NOMO-1 (cell line): Measurements from ENCODE around the gene GATA3.

Experiments
- DNase-seq, 2 experiments: peaks; one replicate each; lab custom pipeline; 2025; ENCODE audit not compliant: unreplicated experiment in 2 of 2; lab: John Stamatoyannopoulos, UW

Gene GATA3

DNA sequence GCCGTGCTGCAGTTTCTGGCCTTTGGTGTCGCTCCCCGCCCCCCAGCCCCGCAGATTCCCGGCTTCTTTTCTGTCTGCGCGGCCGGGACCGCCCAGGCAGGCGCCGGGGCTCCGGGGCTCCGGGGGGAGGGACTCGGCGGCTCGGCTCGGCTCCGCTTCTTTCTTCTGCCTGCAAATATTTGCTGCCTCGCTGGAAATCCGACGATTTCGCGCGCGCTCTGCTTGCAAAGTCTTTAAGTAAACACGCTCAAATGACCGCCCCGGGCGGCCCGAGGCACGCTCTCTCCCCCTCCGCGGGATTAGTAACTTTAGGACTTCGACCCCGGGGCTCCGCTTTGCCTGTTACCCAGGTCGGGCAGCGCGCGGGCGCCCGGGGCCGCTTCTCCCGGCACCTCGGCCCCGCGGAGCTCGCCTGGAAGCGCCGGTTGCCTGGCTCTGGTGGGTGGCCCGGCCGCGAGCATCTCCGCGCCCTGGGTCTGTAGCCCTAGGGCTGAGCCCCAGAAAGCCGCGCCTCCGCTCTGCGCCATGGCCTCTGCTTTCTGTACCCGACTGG lies 3.9 kb upstream of the GATA3 start:
- DNase-seq = no peak

DNA sequence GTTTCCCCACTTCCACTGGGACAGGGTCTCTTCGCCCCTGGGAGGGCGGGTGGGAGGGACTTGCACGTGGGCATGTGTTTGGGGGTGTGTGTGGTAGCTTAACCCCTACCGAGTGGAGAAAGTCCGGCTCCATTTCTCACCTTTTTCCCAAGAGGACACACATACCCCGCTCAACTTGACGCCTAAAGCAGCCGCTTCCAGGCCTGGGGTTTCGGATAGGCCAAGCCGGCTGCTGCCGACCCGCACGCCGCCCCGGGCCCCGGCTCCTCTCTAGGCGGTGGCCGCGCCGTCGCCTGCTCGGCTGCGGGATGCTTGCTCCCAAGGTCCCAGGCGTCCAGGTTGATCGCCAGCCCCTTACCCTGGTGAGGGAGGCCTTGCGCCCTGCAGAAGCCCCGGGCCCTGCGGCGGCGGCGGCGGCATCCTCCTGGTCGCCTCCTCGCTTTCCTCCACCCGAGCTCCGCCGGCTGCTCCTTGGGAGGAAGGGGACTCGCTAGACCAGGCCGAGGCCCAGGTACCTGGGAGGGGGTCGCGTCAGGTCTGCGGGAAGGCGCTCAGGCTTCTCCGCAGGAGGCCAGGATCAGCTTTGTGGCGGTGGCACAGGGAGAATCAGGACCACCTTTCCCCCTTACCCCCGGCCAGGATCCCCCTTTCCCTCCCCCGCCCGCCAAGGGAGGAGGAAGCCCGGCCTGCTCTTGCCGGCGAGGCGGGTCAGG lies 3.2 kb upstream of the GATA3 start:
- no peak for DNase-seq

DNA sequence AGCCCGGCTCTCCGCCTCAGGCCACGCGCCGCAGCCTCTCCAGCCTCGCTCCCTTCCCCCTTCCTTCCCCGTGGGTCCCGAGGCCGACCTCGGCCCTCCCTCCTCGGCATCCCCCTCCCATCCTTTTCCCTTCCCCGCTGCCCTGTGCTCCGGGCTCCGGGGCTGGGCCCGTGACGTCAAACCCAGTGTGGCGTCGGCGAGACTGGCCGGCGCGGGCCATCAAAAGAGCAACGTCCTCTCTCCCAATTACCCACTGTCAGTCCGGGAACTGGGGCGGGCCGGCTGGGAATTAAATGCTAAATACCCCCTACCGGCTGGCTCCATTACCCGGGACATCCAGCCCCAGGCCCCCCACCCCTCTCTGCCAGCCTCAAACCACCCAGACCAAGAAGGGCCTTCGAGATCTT lies 2.6 kb upstream of the GATA3 start:
- no peak for DNase-seq

DNA sequence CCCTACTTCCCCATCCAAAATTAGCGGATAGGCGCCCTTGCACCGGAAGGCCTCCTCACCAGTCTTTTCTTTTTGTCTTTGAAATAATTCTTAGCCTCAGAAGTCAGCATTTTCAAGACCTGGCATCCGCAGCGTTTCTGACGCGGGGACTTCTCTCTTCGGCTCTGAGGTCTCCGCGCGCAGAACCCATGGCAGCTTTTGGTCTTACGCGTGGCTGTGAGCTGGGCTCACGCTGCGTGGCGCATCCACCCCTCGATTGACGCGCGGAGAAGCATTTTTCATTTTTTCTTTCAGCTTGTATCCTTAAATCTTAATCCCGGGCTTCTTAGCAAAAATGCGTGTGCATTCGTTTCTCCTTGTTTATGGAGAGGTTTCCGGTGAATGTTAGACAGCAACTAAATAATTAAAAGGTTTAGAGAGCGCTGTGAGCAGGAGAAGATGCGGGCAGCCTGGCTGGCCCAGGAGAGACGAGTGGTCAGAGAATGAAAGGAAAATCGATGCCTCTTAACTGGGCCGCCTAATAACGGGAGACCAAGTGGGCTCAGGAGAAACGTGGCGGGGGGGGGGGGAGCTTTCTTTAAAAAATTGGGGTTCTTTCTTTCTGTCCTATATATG lies 2.0 kb upstream of the GATA3 start:
- DNase-seq = no peak

DNA sequence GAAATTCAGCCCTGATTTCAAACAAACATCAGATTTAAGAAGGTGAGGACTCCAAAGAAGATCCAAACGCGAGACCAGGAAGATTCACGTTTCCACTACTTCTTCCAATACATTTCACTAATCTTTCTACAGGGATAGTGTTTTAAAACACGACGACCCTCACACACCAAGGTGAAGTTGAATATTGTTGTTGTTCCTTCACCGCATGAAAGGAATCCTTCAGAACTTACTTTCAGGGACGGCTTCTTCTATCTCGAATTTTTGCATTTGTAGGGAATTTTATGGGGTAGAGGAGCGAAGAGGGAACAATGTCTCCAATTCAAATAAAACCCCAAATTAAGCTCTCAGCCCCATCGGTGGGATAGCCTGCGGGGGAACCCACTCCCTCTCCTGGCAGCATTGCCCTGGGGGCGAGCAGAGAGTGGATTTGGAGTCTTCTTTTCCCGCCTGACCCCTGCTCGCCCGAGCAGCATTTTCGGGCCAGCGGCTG lies 1.5 kb upstream of the GATA3 start:
- no peak for DNase-seq

DNA sequence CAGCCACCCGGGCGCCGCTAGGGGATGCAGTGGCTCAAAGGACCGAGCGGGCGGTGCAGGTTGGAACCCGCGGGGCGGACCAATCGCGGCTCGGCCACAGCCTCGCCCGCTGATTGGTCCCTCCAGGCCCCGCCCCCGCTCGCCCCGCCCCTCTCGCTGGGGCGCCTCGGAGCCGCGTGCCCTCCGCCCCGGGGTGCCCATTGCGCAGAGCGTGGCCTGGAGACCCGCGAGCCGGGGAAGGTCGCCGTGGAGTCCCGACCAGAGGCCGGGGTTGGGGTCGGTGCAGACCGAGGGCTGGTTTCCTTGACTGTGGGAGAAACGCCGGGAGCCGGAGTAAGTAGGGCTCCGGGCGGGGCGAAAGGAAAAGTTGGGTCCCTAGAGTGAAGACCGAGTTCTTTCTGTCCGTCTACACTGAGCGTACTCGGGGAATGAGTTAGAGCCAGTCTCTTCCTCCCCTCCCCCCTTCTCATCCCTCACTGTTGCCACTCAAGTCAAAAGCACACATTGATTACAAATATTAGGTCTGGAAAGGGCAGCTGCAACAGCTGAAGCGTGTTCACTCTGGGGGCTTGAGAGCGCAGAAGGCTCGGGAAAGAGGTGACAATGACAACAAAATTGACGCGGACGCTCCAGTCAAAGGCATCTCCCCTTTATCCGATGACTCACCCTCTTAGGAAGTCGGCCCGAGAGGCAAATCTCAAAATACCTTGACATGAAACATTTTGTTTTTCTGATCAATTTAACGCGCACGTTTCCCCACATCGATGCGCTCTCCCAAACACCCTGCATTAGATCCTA lies 843 bp upstream of the GATA3 start:
- DNase-seq = peak; percentile 77 to 86

DNA sequence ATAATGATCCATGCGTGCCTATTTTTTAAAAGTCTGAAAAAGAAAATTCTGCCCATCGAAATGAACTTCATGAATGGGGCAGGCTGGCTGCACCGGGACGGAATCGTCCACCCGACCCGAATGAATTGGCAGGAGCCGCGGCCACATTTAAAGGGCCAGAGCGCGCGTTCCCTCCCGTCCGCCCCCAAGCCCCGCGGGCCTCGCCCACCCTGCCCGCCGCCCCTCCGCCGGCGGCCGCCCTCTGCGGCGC lies 319 bp upstream of the GATA3 start:
- DNase-seq = no peak

DNA sequence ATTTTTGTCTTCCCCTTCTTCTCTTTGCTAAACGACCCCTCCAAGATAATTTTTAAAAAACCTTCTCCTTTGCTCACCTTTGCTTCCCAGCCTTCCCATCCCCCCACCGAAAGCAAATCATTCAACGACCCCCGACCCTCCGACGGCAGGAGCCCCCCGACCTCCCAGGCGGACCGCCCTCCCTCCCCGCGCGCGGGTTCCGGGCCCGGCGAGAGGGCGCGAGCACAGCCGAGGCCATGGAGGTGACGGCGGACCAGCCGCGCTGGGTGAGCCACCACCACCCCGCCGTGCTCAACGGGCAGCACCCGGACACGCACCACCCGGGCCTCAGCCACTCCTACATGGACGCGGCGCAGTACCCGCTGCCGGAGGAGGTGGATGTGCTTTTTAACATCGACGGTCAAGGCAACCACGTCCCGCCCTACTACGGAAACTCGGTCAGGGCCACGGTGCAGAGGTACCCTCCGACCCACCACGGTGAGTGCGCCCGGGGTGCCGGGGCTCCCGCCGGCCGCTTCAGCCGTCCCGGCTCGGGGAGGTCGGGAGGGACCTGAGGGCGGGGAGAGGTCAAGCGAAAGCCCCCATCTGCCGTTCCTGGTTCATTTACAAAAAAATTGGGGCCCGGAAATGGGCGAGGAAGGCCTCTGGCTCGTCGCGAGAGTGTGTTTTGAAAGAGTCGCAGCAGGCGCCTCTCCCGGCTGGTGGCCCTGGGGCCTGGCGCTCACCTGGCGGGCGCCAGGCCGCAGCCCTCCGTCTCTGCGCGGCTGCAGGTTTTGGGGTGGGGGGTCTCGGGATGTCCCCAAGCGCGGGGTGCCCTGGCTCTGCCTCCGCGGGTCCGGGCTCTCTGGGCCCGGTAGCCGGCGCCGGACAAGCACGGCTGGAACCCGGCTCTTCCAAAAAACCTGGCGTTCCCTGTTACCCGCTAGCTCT lies 1.2 kb downstream of the GATA3 start:
- DNase-seq = no peak

DNA sequence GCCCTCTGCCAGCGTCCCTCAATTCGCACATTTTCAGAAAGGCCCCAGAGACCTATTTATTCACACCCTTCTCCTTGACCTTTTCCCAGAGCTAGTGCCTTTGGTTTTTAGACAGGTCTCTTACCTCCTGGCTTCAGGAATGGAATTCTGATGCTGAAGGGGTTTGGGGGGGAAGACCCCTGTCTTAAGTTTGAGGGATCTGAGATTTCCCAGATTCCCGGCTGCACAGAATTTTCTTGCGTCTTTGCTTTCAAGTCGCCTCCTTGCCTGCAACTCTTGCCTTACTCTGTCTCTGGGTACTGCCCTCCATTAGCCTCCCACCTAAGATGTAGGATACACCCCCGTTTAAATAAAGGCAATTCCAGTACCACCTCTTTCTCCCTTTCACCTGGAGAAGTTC lies 1.9 kb downstream of the GATA3 start:
- no peak for DNase-seq

DNA sequence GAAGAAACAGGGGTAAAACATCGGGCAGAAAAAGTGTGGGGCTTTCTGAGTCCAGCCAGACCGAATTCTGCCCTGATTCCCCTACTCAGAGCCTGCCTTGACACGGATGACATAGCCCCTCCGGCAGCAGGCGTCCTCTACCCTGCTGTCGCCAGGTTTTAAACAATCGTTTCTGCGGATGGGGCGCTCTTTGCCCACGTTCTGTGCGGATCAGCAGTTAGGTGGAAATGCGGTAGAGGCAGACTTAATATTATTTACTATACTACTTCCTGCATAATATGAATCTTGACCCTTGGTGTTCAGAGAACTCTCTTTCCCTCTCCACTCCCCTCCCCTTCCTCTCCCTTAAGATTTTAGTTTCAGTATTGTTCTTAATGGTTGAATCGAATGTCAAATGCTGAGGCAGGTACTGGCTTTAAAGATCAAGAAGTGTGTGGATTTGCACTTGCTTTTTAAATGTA lies 2.4 kb downstream of the GATA3 start:
- DNase-seq = no peak

DNA sequence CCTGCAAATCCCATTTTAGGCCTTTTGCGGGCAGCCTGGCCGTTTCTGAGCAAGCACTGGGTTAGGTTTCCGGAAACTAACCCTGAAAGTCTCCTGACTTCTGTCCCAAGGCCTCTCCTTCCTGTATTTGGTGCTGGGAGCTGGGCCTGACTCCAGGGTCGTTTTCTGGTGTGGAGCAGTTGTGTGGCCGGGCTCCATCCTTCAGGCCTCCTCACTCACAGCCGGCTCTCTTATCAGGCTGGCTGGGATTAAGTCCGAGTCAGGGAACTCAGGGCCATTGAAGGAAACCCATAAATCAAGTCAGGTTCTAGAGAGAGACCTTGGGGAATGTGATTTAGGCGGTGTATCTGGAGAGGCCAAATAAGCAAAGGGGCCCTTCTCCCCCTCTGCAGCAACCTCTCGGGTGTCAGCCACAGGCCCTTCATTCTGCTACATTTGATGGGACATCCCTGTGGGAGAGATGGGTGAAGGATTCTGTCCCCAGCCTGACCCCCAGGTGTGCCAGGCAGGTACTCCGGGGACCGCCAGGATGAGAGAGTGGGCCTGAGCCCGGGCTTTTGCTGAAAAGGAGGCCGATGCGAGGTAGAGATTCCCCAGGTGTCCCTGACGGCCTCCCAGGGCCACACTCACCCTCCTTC lies 3.3 kb downstream of the GATA3 start:
- no peak for DNase-seq

DNA sequence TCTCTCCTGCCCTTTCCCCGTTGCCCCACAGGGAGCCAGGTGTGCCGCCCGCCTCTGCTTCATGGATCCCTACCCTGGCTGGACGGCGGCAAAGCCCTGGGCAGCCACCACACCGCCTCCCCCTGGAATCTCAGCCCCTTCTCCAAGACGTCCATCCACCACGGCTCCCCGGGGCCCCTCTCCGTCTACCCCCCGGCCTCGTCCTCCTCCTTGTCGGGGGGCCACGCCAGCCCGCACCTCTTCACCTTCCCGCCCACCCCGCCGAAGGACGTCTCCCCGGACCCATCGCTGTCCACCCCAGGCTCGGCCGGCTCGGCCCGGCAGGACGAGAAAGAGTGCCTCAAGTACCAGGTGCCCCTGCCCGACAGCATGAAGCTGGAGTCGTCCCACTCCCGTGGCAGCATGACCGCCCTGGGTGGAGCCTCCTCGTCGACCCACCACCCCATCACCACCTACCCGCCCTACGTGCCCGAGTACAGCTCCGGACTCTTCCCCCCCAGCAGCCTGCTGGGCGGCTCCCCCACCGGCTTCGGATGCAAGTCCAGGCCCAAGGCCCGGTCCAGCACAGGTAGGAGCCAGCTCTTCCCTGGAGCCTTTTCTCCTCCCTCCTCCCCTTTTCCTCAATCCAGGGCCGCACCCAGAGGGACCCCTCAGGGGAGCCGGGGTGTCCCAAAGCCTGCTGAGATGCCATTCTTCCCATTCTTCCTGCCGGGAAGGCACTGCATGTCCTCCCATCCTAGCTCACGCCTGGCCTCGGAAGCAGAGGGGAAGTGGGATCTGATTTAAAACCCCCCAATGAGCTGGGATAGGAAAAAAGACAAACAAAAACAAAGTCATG lies 4.0 kb downstream of the GATA3 start:
- DNase-seq = no peak

DNA sequence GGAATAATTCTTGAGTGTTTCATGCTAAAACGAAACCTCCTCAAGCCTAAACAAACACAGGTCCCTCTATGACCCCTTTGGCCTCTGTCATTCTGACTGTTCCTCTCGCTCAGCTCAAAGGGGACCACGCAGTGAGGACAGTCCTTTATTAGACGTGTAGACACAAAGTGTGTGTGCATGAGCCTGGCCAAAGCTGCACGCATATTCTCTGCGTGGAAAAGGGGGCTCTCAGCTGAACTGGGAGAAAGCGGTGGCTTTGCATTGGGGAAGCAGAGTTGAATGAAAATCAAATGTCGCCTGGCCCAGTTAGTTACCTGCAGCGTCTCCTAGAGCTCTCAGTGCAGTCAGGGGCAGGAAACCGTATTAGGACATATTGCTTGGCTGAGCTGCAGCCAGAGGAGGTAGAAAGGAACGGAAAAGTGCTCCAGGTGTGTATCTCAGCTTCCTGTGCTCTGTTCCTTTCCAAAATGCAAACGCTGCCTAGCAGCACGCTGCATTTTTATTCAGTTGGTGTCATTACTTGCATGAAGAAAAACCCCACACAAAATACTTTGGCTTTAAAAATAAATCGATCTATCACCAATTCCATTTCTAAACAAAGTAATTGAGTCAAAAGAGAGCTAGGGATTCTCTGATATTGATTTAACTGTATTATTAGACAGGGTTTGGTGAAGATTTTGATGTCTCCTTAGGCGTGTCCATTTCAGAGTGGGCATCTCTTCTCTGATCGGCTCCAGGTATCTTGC lies 4.9 kb downstream of the GATA3 start:
- no peak for DNase-seq

DNA sequence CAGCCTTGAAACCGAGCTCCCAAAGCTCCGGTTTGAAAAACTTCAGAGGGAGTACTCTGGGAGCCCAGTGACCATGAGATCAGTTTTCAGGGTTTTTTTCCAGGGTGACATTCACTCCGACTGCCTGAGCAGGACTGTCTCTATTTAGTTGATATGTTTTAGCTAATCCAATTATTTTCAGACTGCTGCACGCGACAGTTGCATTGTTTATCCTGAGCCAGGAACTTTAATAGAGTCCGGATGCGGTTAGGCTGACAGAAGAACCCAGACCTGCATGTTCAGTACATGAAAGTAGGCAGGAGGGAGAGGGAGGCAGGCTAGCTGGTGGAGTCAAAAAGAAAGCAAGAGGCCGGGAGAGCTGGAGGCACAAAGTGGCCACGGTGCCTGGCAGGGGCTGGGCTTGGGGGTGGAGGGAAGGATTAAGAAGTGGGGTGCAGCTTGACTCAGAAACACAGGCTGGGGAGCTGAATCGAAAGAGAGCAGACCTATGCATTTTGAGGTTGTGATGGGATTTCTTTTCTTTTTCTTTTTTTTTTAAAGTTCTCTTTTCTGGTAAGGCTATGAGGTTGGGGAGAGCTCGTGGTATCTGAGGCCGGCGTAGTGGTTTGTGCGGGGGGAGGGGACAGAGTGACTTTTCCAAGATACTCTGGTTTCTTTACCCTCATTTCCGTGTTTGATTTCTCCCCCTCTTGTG lies 5.7 kb downstream of the GATA3 start:
- no peak for DNase-seq

DNA sequence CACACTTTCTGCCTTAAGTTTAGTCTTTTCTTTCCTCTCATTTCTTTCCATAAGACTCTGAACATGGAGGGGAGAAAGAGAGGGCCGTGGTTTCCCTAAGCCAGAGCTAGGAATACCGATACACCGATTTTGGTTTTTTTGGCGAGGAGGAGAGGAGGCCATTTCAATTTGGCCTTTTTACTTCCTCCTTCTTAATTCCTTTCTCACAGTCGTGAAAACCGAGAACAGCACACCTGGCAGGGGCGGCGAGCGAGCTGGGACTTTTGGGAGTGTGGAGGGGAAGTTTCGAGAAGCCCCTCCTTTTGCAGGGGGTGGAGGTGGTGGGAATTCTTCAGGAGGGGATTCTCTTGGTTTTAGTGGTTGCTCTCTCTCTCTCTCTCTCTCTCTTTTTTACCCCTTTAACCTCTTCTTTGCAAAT lies 6.2 kb downstream of the GATA3 start:
- no peak for DNase-seq

DNA sequence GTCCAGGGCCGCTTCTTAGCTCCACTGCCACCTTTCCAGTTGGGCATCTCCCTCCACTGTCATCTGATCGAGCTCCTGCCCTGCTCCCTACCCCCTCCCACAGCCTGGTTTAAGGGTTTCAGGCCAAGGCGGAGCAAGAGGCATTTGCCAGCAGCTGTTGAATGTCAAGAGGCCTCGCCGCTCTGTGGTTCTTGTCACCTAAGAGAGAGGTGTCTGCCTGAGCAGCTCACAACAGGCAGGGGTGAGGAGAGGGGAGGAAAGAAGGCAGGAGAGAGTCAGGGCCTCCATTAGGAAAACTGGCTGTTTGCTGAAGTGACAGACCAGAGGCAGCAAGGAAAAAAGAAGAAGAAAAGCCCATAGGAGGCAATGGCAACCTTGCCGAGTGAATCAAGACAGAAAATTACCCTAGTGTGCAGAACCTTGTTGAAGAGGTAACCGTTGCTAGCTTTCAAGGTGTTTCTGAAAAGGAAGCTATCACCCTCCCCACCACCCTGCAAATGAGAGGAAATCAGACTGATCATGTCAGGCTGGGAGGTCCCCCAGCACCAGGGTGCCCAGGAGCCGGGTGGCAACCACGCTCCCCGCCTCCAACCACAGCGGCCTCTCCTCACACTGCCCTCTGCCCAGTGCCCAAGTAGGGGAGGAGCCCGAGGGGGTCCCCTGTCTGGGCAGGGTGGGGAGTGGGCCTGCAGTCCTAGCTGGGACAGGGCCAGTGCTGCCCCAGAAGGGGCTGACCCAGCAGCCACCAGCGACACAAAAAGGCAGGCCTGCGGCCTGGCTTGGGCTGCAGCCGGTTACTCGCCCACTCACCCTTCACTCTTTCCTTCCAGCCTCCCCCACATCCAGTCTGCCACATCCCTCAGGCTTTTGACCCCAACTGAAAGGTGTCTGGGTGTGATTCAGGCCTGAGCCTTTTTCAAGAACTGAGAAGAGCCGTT lies 7.1 kb downstream of the GATA3 start:
- DNase-seq = no peak
